GM18502 (cell line): ENCODE measurements around the gene KLHDC1.
A peak's percentile ranks its signal among the peaks of the same experiment; 100 is the strongest.
"Not testable (repeated sequence)": the region's sequence is repeated elsewhere in the genome, so short reads cannot be mapped to it uniquely, and the experiment has no call there.

Experiments
- ATAC-seq: cut with Tn5 transposase; IDR thresholded peaks from one replicate; pipeline ENCODE4 v1.9.1; 2021; ENCODE audit warnings: mild to moderate bottlenecking; ENCODE audit not compliant: unreplicated experiment, poor library complexity

KLHDC1 gene, protein sequence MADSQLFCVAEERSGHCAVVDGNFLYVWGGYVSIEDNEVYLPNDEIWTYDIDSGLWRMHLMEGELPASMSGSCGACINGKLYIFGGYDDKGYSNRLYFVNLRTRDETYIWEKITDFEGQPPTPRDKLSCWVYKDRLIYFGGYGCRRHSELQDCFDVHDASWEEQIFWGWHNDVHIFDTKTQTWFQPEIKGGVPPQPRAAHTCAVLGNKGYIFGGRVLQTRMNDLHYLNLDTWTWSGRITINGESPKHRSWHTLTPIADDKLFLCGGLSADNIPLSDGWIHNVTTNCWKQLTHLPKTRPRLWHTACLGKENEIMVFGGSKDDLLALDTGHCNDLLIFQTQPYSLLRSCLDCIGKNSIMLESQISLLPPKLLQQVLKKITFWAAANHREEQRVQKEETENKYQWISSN

GRCh38 chr14:49692811-49693734 lies at the start of gene KLHDC1:
Gene KLHDC1 (plus strand): TSS chr14:49693120. CDS start chr14:49693195, 75 bp downstream.
- ATAC-seq = peak; percentile 67

DNA sequence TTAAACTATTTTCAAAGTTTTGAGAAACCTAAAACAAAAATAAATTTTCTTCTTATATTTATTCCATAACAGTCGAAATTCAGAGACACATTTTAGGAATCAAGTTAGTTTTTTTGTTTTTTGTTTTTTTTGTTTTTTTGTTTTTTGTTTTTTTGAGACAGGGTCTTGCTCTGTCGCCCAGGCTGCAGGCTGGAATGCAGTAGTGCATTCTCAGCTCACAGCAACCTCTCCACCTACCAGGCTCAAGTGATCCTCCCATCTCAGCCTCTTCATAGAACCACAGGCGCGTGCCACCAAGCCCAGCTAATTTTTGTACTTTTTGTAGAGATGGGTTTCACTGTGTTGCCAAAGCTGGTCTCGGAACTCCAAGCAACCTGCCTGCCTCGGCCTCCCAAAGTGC lies 39.4 kb upstream of the KLHDC1 start:
- no peak for ATAC-seq

GRCh38 chr14:49654511-49654910 lies 38.4 kb upstream of the KLHDC1 start:
- ATAC-seq = no peak

DNA sequence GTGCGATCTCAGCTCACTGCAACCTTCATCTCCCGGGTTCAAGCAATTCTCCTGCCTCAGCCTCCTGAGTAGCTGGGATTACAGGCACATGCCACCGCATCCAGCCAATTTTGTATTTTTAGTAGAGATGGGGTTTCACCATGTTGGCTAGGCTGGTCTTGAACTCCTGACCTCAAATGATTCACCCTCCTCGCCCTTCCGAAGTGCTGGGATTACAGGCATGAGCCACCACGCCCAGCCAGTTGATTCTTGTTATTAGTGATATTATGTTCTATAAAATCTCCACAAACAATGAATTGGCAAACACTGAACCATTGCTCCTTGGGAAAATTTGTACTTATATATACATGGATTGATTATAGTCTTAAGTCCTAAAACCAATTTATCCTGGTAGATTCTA lies 35.4 kb upstream of the KLHDC1 start:
- ATAC-seq = not testable (repeated sequence)

DNA sequence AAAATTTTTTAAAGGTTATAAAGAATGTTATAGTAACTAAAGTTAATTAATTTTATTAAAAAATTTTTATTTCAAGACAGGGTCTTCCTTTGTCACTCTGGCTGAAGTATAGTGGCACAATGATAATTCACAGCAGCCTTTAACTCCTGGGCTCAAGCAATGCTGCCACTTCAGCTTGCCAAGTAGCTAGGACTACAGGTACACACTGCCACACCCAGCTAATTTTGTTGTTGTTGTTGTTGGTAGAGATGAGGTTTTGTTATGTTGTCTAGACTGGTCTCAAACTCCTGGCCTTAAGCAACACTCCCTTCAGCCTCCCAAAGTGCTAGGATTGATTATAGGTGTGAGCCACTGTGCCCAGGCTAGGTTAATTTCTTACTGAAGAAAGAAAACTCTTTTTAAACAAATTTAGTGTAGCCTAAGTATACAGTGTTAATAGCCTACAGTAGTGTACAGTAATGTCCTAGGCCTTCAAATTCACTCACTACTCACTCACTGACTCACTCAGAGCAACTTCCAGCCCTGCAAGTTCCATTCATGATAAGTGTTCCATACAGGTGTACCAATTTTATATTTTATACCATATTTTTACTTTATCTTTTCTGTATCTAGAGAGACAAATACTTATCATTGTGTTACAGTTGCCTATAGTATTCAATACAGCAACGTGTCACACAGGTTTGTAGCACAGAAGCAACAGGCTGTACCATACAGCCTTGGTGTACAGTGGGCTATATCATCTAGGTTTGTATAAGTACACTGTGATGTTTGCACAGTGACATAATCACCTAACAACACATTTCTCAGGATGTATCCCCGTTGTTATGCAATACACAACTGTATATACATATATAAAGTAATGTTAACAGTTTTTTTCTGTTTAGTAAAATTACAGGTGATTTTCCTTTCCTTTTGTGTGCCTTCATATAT lies 33.1 kb upstream of the KLHDC1 start:
- ATAC-seq = no peak

GRCh38 chr14:49670475-49670874 lies 22.4 kb upstream of the KLHDC1 start:
- no peak for ATAC-seq

DNA sequence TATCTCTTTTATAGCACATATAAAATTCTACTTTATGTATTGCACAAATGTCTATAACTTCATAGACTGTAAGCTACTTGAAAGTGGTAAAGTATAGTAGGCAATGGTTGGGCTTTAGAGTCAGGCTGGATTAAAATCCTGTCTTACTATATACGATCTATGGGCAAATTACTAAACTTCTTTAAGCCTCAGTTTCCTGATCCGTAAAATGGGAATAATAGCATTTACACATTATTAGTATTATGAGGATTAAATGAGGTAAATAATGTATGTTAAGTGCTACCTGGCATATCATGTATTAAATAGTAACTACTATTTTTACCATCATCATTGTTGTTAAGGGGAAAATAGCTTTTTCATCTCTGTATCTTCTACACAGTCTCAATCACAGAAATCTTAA lies 19.3 kb upstream of the KLHDC1 start:
- no peak for ATAC-seq

- no peak for ATAC-seq
These were observed 15.3 kb upstream of the KLHDC1 start for GRCh38 chr14:49677643-49678042.

DNA sequence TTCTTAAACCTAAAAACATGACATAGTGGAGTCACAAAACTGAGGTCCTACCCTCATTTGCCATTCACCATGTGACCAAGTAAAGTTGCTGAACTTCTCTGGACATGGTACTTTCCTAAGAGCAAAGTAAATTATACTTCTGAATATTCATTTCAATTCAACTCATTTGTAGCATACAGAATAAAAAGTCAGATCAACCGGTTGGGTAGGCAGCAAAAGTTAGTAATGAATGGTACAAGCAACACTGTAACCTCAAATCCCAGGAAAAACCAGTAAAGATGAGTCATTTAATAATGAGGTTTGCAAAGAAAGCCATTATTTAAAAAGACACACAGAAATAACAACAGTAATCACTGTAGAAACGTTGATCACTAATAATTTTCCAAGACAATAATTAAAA lies 13.6 kb upstream of the KLHDC1 start:
- no peak for ATAC-seq

- no peak for ATAC-seq
These were observed 6.5 kb upstream of the KLHDC1 start for GRCh38 chr14:49686425-49686824.

- peak; percentile 90 for ATAC-seq
These were observed 4.8 kb upstream of the KLHDC1 start, which contains the start of gene POLE2 for GRCh38 chr14:49687942-49688700. Gene POLE2 (minus strand): TSS chr14:49688214. CDS start chr14:49688203, 11 bp downstream.

DNA sequence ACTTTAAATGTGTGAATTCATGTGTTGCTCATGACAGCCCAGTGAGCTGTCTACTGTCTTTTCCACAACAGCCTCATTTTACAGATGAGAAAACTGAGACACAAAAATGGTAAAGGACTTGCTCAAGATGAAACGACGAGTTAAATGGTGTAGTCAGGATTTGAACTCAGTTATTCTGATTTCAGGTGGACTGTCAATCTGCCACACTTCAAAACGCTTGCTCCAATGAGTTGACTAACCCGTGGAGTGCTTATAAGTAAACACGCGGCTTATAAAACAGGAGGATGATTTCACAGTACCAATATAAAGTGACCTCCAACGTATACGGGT lies 4.3 kb upstream of the KLHDC1 start:
- no peak for ATAC-seq

DNA sequence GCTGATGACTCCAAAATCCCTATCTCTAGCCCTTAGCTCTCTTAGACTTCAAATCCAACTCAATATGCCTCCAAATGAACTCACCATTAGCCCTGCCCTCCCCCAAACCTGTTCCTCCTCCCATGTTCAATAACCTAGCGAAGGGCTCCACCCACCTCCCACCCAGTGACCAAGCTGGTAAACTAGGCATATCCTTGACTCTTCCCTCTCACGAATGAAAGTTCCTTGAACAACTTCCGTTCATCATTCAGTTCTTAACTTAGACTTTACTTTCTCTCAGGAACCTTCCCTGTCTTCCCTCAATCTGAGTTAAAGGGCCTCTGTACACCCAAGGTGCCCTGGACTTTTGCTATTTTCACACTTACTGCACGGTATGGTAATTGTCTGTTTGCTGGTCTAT lies 1.9 kb upstream of the KLHDC1 start:
- ATAC-seq = no peak

DNA sequence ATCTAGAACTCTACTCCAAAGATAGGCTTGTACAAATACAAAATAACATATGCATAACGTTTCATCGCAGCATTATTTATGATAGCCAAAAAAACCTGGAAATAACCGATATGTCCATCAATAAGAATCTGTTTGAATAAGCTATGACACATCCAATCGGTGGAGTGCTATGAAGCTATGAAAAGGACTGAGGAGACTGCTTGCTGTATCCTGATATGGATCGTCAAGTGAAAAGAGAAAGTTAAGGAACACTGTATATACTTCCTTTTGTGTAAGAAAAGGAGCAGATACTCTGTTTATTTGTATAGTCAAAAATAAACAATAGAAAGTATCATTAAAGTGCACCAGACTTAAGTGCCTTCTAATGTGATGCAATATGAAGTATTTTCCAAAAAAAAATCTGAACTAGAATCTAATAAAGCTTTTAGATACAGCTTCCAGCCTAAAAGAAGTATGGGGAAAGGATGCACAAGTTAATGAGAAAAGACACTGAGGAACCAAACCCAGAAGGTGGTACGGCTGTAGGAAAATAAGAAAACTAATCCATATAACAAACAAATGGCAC lies 645 bp upstream of the KLHDC1 start:
- no peak for ATAC-seq

DNA sequence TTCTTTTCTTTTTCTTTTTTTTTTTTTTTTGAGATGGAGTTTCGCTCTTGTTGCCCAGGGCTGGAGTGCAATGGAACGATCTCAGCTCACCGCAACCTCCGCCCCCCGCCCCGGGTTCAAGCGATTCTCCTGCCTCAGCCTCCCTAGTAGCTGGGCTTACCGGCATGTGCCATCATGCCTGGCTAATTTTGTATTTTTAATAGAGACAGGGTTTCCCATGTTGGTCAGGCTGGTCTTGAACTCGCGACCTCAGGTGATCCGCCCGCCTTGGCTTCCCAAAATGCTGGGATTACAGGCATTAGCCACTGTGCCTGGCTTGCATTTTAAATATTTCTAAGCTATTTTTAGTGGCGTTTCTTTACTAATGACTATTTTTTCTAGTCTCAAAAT lies 810 bp downstream of the KLHDC1 start:
- ATAC-seq = not testable (repeated sequence)

GRCh38 chr14:49702725-49703124 lies 9.8 kb downstream of the KLHDC1 start:
- ATAC-seq = no peak

DNA sequence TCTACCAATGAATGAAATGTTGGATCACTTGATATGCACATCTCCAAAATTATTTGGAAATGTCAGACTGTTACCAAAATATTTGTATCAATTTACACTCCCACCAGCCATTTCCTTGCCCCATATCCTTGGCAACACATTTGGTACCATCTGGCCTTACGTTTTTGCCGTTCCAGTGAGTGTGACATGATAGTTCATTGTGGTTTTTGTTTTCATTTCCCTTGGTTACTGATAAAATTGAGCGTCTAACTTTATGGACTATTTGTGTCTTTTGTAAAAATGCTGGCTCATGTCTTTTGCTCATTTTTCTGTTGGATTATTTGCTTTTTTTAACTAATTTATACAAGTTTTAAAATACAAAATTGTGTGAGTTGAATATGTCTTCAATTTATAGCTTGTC lies 11.0 kb downstream of the KLHDC1 start:
- ATAC-seq = no peak

- not testable (repeated sequence) for ATAC-seq
These were observed 11.6 kb downstream of the KLHDC1 start for GRCh38 chr14:49704471-49704870.

DNA sequence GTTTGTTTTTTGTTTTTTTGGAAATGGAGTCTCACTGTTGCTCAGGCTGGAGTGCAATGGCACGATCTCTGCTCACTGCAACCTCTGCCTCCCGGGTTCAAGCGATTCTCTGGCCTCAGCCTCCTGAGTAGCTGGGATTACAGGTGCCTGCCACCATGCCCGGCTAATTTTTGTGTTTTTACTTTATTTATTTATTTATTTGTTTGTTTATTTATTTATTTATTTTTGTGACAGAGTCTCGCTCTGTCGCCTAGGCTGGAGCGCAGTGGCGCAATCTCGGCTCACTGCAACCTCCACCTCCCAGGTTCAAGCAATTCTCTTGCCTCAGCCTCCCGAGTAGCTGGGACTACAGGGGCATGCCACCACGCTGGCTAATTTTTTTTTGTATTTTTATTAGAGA lies 18.1 kb downstream of the KLHDC1 start:
- not testable (repeated sequence) for ATAC-seq
